K562 (cell line): ENCODE data around the gene ZNF689. TPM values are rescaled to one million over a fixed set of nuclear protein-coding genes. Genes with fewer than 3 reads are reported as not detected.

ENCODE experiments used
- BACH1 ChIP-seq: fragments of 200-800 bp; sonication (Bioruptor generic); IDR thresholded peaks from 2 replicates; pipeline ENCODE4 v1.6.1; 2016; ENCODE audit warnings: missing genetic modification characterization, missing compliant biosample characterization
- CBX1 ChIP-seq: sonication (generic); IDR thresholded peaks from 2 replicates; pipeline ENCODE4 v1.6.1; 2016; ENCODE audit warnings: antibody characterized with exemption, low read depth, mild to moderate bottlenecking
- DLX4 ChIP-seq: fragments of 250-450 bp; sonication (Bioruptor Pico); IDR thresholded peaks from 2 replicates; pipeline ENCODE4 v1.6.1; 2021; ENCODE audit warnings: mild to moderate bottlenecking
- DNMT1 ChIP-seq: fragments of 450-650 bp; IDR thresholded peaks from 2 replicates; pipeline ENCODE4 v1.6.1; 2016; ENCODE audit warnings: antibody characterized with exemption, mild to moderate bottlenecking
- EWSR1 ChIP-seq: fragments of 450-650 bp; IDR thresholded peaks from 2 replicates; pipeline ENCODE4 v1.6.1; 2018; ENCODE audit warnings: borderline replicate concordance, mild to moderate bottlenecking, low read depth, moderate library complexity; ENCODE audit not compliant: partially characterized antibody
- KLF6 ChIP-seq: fragments of 250-450 bp; sonication (Bioruptor Pico); IDR thresholded peaks from 2 replicates; pipeline ENCODE4 v1.4.0; 2020; ENCODE audit warnings: mild to moderate bottlenecking, moderate library complexity, borderline replicate concordance
- MAFF ChIP-seq: IDR thresholded peaks from 2 replicates; pipeline ENCODE4 v1.6.1; 2012; ENCODE audit warnings: low read length, improper control_type of control experiment
- MCM3 ChIP-seq: fragments of 450-650 bp; IDR thresholded peaks from 2 replicates; pipeline ENCODE4 v1.6.1; 2016
- MIER1 ChIP-seq: fragments of 450-650 bp; IDR thresholded peaks from 2 replicates; pipeline ENCODE4 v1.6.1; 2016; ENCODE audit warnings: antibody characterized with exemption, mild to moderate bottlenecking, low read depth
- TEAD4 ChIP-seq, 2 experiments: sonication (generic) in 1 of 2; formaldehyde crosslinking in 1 of 2; IDR thresholded peaks; 2 replicates each; pipeline versions ENCODE4 v1.6.1 to v1.8.0; 2012 to 2022; ENCODE audit warnings: borderline replicate concordance in 1 of 2, inconsistent platforms in 1 of 2, low read length in 1 of 2, mild to moderate bottlenecking in 1 of 2, missing genetic modification reagents in 1 of 2
- TRIM24 ChIP-seq, 2 experiments: fragments of 450-650 bp; IDR thresholded peaks; 2 replicates each; pipeline ENCODE4 v1.6.1; 2016
- ZNF282 ChIP-seq: sonication (generic); formaldehyde crosslinking; IDR thresholded peaks from 2 replicates; pipeline ENCODE4 v1.8.1; 2023; ENCODE audit warnings: missing genetic modification reagents
- ZNF407 ChIP-seq: fragments of 450-650 bp; IDR thresholded peaks from 2 replicates; pipeline ENCODE4 v1.6.1; 2016; ENCODE audit warnings: low read depth
- ZNF583 ChIP-seq: fragments of 250-450 bp; sonication (Bioruptor Pico); IDR thresholded peaks from 2 replicates; pipeline ENCODE4 v1.4.0; 2020
- polyA plus RNA-seq, 8 experiments: library from polyadenylated mRNA; depleted of rRNA in 4 of 8; stranded (reverse) in 5 of 8; unstranded in 3 of 8; fragments of >200 nt; fragmentation: Nextera tagmentation in 2 of 8; fragmentation: Illumina TruSeq in 1 of 8; extraction: Ambion mirVana in 2 of 8; extraction: Trizol in 1 of 8; gene quantifications; 2 replicates each; pipeline versions ENCODE4 v1.2.1 to v1.2.3, GENCODE V29; 2011 to 2014; ENCODE audit warnings: inconsistent platforms in 1 of 8, missing spikeins in 1 of 8
- total RNA-seq, 7 experiments: library from RNA; depleted of rRNA in 6 of 7; stranded (reverse); fragments of >200 nt in 6 of 7; fragmentation: Illumina TruSeq in 2 of 7; extraction: Trizol in 2 of 7; gene quantifications; 2 replicates each; pipeline versions ENCODE4 v1.2.1 to v1.2.3, GENCODE V29; 2011 to 2021; ENCODE audit warnings: low replicate concordance in 1 of 7
- TF ChIP-seq, protein P1 (sequence below), 2 experiments: fragments of 450-650 bp; IDR thresholded peaks; 2 replicates each; pipeline ENCODE4 v1.6.1; 2018; ENCODE audit warnings: mild to moderate bottlenecking in 2 of 2, low read depth in 1 of 2; ENCODE audit not compliant: partially characterized antibody in 2 of 2

Gene ZNF689
- total and polyA plus RNA-seq, 9 of the 15 experiments (the other 6 are each of a cell fraction or from before 2014, with no cell fraction given) = 5.4 to 15.4 (median 10.8) TPM

- TF ChIP-seq, protein P1, sequence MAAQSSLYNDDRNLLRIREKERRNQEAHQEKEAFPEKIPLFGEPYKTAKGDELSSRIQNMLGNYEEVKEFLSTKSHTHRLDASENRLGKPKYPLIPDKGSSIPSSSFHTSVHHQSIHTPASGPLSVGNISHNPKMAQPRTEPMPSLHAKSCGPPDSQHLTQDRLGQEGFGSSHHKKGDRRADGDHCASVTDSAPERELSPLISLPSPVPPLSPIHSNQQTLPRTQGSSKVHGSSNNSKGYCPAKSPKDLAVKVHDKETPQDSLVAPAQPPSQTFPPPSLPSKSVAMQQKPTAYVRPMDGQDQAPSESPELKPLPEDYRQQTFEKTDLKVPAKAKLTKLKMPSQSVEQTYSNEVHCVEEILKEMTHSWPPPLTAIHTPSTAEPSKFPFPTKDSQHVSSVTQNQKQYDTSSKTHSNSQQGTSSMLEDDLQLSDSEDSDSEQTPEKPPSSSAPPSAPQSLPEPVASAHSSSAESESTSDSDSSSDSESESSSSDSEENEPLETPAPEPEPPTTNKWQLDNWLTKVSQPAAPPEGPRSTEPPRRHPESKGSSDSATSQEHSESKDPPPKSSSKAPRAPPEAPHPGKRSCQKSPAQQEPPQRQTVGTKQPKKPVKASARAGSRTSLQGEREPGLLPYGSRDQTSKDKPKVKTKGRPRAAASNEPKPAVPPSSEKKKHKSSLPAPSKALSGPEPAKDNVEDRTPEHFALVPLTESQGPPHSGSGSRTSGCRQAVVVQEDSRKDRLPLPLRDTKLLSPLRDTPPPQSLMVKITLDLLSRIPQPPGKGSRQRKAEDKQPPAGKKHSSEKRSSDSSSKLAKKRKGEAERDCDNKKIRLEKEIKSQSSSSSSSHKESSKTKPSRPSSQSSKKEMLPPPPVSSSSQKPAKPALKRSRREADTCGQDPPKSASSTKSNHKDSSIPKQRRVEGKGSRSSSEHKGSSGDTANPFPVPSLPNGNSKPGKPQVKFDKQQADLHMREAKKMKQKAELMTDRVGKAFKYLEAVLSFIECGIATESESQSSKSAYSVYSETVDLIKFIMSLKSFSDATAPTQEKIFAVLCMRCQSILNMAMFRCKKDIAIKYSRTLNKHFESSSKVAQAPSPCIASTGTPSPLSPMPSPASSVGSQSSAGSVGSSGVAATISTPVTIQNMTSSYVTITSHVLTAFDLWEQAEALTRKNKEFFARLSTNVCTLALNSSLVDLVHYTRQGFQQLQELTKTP (IDR thresholded peaks at IDR 0.05; ENCODE audit: low read depth in 1 of 2, partially characterized antibody in 2 of 2) = peak in 1 of 2 experiments; percentile 76
- TF ChIP-seq TEAD4 (IDR thresholded peaks at IDR 0.05; ENCODE audit: low read length) (no peak), TEAD4 (CRISPR knock-in tag; IDR thresholded peaks at IDR 0.05; ENCODE audit: borderline replicate concordance) (no peak), EWSR1 (no peak), ZNF583 (CRISPR knock-in tag) (no peak), TRIM24 (IDR thresholded peaks at IDR 0.05) (no peak), DNMT1 (no peak), DLX4 (CRISPR knock-in tag) (no peak), MCM3 (no peak), ZNF407 (no peak), CBX1 (no peak; the same call in 1 of the 2 replicates), BACH1 (peak; percentile 86), MAFF (no peak), KLF6 (CRISPR knock-in tag) (no peak), MIER1 (no peak), ZNF282 (CRISPR knock-in tag) (no peak)
Measured at GRCh38 chr16:30571445-30572322, 38.5 kb downstream of the ZNF689 start, which contains the start of gene ZNF688 (continued).
